AG10803 (cell line): ENCODE measurements around the gene MEX3B.

Experiments used
- DNase-seq: peaks from one replicate; pipeline ENCODE4 v3.0.0; 2010; ENCODE audit warnings: low read depth
- H3K4me3 ChIP-seq: 2 replicates; pipeline ENCODE4 v1.5.1; 2011; ENCODE audit warnings: mild to moderate bottlenecking, low read length, control low read depth
- CTCF ChIP-seq: conservative IDR thresholded peaks from 2 replicates; pipeline ENCODE4 v1.5.1; 2011; ENCODE audit warnings: mild to moderate bottlenecking, low read length, control low read depth, inconsistent platforms

Gene MEX3B

GRCh38 chr15:82062479-82063454 is 16.9 kb upstream of the MEX3B start:
- no peak overlapping the region for H3K4me3 ChIP-seq
- TF ChIP-seq CTCF, result no peak
- no peak for DNase-seq

GRCh38 chr15:82060817-82061216 is 15.0 kb upstream of the MEX3B start:
- no peak for DNase-seq
- no peak overlapping the region for H3K4me3 ChIP-seq
- no peak for TF ChIP-seq CTCF

GRCh38 chr15:82058517-82059204 is 12.8 kb upstream of the MEX3B start:
- no peak overlapping the region for H3K4me3 ChIP-seq
- TF ChIP-seq CTCF, result no peak

GRCh38 chr15:82058026-82058425 is 12.2 kb upstream of the MEX3B start:
- no peak for DNase-seq
- H3K4me3 ChIP-seq, result no peak overlapping the region
- TF ChIP-seq CTCF, result no peak

More at GRCh38 chr15:82058517-82059204, 12.8 kb upstream of the MEX3B start:
- no peak for DNase-seq

- TF ChIP-seq CTCF, result no peak
- no peak for DNase-seq
- no peak overlapping the region for H3K4me3 ChIP-seq
These were observed 11.4 kb upstream of the MEX3B start for GRCh38 chr15:82056958-82057823.

- TF ChIP-seq CTCF, result no peak
- no peak for DNase-seq
- no peak overlapping the region for H3K4me3 ChIP-seq
These were observed 6.9 kb upstream of the MEX3B start for GRCh38 chr15:82052751-82053150.
